ENCODE data around the gene BOLA1. TPM values are rescaled to one million over a fixed set of nuclear protein-coding genes. Genes with fewer than 3 reads are reported as not detected.

BOLA1 gene
- total RNA-seq, 4 donors from 2014 or later: 30.6 to 63.0 (median 46.0) TPM

DNA sequence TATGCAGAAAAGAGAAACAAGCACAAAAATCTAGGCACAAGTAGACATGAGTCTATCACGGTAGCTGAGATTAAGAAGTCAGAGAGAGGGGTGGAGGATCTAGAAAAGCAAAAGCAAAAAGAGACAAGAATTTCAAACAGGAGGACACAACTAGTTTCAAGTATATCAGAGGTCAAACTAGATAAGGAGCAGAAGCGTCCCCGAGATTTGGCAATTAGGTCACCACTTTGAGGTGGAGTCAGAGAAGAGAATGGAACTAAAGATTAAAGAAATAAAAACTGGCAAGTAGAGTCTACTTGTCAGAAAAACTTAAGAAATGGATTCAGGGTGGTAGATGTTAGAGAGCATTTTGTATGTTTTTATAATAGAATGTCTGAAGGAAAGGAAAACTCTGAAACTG is 26.0 kb downstream of the BOLA1 start:
- 82 to 88% methylated on average over 3 of the region's 3 CpGs for WGBS, 2 donors
- no peak for TF ChIP-seq POLR2A (IDR thresholded peaks at IDR 0.05)
- TF ChIP-seq CTCF (IDR thresholded peaks at IDR 0.05): no peak
- DNase-seq (ENCODE audit: low spot score in 2 of 2): no peak
- H3K4me3 ChIP-seq (ENCODE audit: low read depth, poor library complexity, severe bottlenecking): no peak overlapping the region
- intact Hi-C loops (cut with DNase I; ENCODE audit: low total_unique reads): no loop called here

DNA sequence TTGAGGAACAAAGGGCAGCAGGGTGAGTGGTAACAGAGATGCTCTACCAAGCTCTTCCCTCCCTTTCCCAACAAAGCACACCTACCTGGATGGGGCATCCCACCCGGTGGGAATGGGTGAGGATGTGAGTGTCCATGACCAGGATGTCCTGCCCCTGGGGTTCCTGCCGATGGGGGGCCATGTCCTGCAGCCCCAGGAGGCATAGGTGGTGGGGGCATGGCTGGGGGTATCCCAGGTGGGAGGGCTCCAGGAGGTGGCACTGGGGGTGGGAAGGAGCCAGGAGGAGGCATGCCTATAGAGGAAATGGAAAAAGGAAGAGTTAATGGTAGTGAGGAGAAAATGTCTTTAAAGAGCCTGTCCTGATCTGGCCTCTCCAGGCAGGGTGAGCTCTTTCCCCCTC is 26.4 kb downstream of the BOLA1 start:
- DNase-seq (ENCODE audit: low spot score in 2 of 2): no peak
- WGBS, 2 donors: 84 to 89% methylated on average over 2 of the region's 2 CpGs
- TF ChIP-seq CTCF (IDR thresholded peaks at IDR 0.05) (no peak), POLR2A (IDR thresholded peaks at IDR 0.05) (no peak)
- intact Hi-C loops (cut with DNase I; ENCODE audit: low total_unique reads): no loop called here
- no peak overlapping the region for H3K4me3 ChIP-seq (ENCODE audit: low read depth, poor library complexity, severe bottlenecking)

DNA sequence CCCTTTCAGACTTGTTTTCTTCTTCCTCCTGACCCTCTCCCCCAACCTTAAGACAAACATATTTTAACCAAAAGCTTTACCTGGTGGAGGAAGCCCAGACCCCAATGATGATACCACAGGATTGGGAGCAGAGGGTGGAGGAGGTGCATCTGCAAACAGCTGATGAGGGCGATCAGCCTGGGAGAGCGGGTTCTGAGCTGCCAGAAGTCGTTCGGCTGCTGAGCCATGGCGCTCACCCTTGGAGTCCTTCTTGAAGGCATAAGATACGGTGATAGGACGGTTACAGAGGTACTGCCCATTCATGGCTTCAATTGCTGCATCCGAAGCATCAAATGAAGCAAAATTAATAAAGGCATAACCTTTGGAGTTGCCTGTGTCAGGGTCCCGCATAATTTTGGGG is 26.9 kb downstream of the BOLA1 start:
- H3K4me3 ChIP-seq (ENCODE audit: low read depth, poor library complexity, severe bottlenecking): no peak overlapping the region

DNA sequence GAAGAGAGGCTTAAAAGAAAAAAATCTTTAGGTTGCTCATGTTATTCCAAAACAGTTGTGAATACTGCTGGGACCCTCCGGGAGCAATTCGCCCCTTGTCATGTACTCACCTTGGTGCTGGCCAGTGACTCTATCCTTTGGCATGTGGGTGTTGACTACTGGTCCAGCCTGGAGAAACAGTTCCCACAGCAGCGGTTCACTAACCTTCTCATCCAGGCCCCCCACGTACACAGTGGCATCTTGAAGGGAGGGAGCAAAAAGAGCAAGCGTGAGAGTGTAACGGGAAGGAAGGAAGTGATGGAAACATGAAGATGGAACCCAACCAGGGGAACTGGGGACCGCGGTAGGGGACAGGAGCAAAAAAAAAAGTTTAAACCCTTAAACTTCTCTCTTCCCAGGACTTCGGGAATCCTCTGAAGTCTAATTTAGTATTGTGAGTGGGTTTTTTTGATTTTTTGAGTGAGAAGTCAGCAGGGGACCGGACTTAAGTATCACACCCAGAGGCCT is 27.7 kb downstream of the BOLA1 start:
- TF ChIP-seq CTCF (IDR thresholded peaks at IDR 0.05) (no peak), POLR2A (IDR thresholded peaks at IDR 0.05) (no peak)
- intact Hi-C loops (cut with DNase I; ENCODE audit: low total_unique reads): no loop called here
- no peak for DNase-seq (ENCODE audit: low spot score in 2 of 2)
- 2 to 6% methylated on average over 10 of the region's 10 CpGs for WGBS, 2 donors
- peak overlapping the region; percentile 69 for H3K4me3 ChIP-seq (ENCODE audit: low read depth, poor library complexity, severe bottlenecking)

More for the DNA sequence above, 26.9 kb downstream of the BOLA1 start:
- intact Hi-C loops (cut with DNase I; ENCODE audit: low total_unique reads): no loop called here
- TF ChIP-seq POLR2A (IDR thresholded peaks at IDR 0.05): no peak
- no peak for TF ChIP-seq CTCF (IDR thresholded peaks at IDR 0.05)
- no peak for DNase-seq (ENCODE audit: low spot score in 2 of 2)
- WGBS, 2 donors: 89 to 90% methylated on average over 9 of the region's 9 CpGs

- WGBS, 2 donors: 0% methylated on average over 43 to 46 of the region's 47 CpGs
- peak within 1 kb of the TSS; percentile 69 for H3K4me3 ChIP-seq (ENCODE audit: low read depth, poor library complexity, severe bottlenecking)
- intact Hi-C loops (cut with DNase I; ENCODE audit: low total_unique reads): no loop called here
- TF ChIP-seq POLR2A (IDR thresholded peaks at IDR 0.05): peak in 1 of 2 donors; percentile 81
- TF ChIP-seq CTCF (IDR thresholded peaks at IDR 0.05): no peak
- peak; percentile 96 to 99 for DNase-seq (ENCODE audit: low spot score in 2 of 2)
Observed at GRCh38 chr1:149927563-149928400, 28.4 kb downstream of the BOLA1 start, which contains the start of gene SF3B4. Gene SF3B4 (minus strand): TSS chr1:149927803. CDS start chr1:149927759, 44 bp downstream.

All from lower leg skin (tissue), 4 donors.